GM23338 (cell line): ENCODE results near the gene SNAI1. TPM values are rescaled to one million over a fixed set of nuclear protein-coding genes. Genes with fewer than 3 reads are reported as not detected.

Experiments used
- ATAC-seq: fragments of 200-7000 bp; cut with Tn5 transposase; 3 replicates; pipeline ENCODE4 v1.9.1; 2020
- DNase-seq: peaks from one replicate; pipeline ENCODE4 v3.0.0-alpha.2; 2015; ENCODE audit warnings: low spot score
- H2AFZ ChIP-seq: fragments of 200-600 bp; sonication (generic); 2 replicates; pipeline ENCODE4 v1.8.0; 2016; ENCODE audit warnings: antibody characterized with exemption, mild to moderate bottlenecking, moderate library complexity
- H3F3A ChIP-seq: fragments of 200-600 bp; sonication (generic); replicated peaks from 2 replicates; pipeline ENCODE4 v1.8.0; 2017; ENCODE audit warnings: antibody characterized with exemption, mixed run types, low read depth
- H3K27ac ChIP-seq: fragments of 200-600 bp; sonication (generic); 2 replicates; pipeline ENCODE4 v1.6.1; 2016; ENCODE audit warnings: low read depth
- H3K27me3 ChIP-seq: fragments of 200-600 bp; sonication (generic); 2 replicates; pipeline ENCODE4 v1.8.0; 2016; ENCODE audit warnings: mild to moderate bottlenecking, mixed run types, moderate library complexity; ENCODE audit not compliant: insufficient read depth
- H3K36me3 ChIP-seq: fragments of 200-600 bp; sonication (generic); 2 replicates; pipeline ENCODE4 v1.8.0; 2016; ENCODE audit warnings: mild to moderate bottlenecking; ENCODE audit not compliant: insufficient read depth
- H3K4me1 ChIP-seq: fragments of 200-600 bp; sonication (generic); 2 replicates; pipeline ENCODE4 v1.8.0; 2016; ENCODE audit warnings: mild to moderate bottlenecking, moderate library complexity; ENCODE audit not compliant: insufficient read depth
- H3K4me2 ChIP-seq: fragments of 200-600 bp; sonication (generic); 2 replicates; pipeline ENCODE4 v1.7.1; 2017; ENCODE audit warnings: mixed run types
- H3K4me3 ChIP-seq: fragments of 200-600 bp; sonication (generic); 2 replicates; pipeline ENCODE4 v1.6.1; 2016; ENCODE audit warnings: mixed run types
- H3K79me2 ChIP-seq: fragments of 200-600 bp; sonication (generic); replicated peaks from 2 replicates; pipeline ENCODE4 v1.8.0; 2017; ENCODE audit warnings: mild to moderate bottlenecking; ENCODE audit not compliant: insufficient read depth
- H3K9me2 ChIP-seq: fragments of 200-600 bp; sonication (generic); 2 replicates; pipeline ENCODE4 v1.8.0; 2017; ENCODE audit not compliant: insufficient read depth
- H4K20me1 ChIP-seq: fragments of 200-600 bp; sonication (generic); replicated peaks from 2 replicates; pipeline ENCODE4 v1.8.0; 2017; ENCODE audit warnings: mild to moderate bottlenecking; ENCODE audit not compliant: insufficient read depth
- H3K27ac Mint-ChIP-seq: 2 replicates; pipeline ENCODE4 v1.8.0; 2020; ENCODE audit warnings: inconsistent platforms, mild to moderate bottlenecking, moderate library complexity, mixed read lengths
- H3K27me3 Mint-ChIP-seq: 3 replicates; pipeline ENCODE4 v1.8.0; 2022; ENCODE audit warnings: low read depth, mild to moderate bottlenecking, moderate library complexity, mixed read lengths, inconsistent platforms; ENCODE audit not compliant: insufficient read depth, poor library complexity
- H3K36me3 Mint-ChIP-seq: 3 replicates; pipeline ENCODE4 v1.8.0; 2021; ENCODE audit warnings: low read depth, mild to moderate bottlenecking, inconsistent platforms, moderate library complexity, mixed read lengths
- H3K4me1 Mint-ChIP-seq: 3 replicates; pipeline ENCODE4 v1.8.0; 2020; ENCODE audit warnings: mild to moderate bottlenecking, inconsistent platforms, mixed read lengths
- H3K4me3 Mint-ChIP-seq: 3 replicates; pipeline ENCODE4 v1.8.0; 2021; ENCODE audit warnings: moderate library complexity, mild to moderate bottlenecking, inconsistent platforms, mixed read lengths
- H3K9me3 Mint-ChIP-seq: 3 replicates; pipeline ENCODE4 v1.8.0; 2020; ENCODE audit warnings: moderate library complexity, mild to moderate bottlenecking, inconsistent platforms, mixed read lengths
- CREB1 ChIP-seq: fragments of 250-450 bp; sonication (Bioruptor Pico); IDR thresholded peaks from 2 replicates; pipeline ENCODE4 v1.5.0; 2020; ENCODE audit warnings: low read depth, mild to moderate bottlenecking, moderate library complexity
- EZH2 ChIP-seq: fragments of 200-600 bp; sonication (generic); IDR thresholded peaks from one replicate; pipeline ENCODE4 v1.8.0; 2017; ENCODE audit warnings: antibody characterized with exemption, mild to moderate bottlenecking, low read depth; ENCODE audit not compliant: unreplicated experiment
- POLR2AphosphoS5 ChIP-seq: IDR thresholded peaks from 2 replicates; pipeline ENCODE4 v1.6.1; 2016; ENCODE audit warnings: antibody characterized with exemption, low read depth
- ZNF114 ChIP-seq: fragments of 250-450 bp; sonication (Bioruptor Pico); IDR thresholded peaks from 2 replicates; pipeline ENCODE4 v1.5.0; 2020; ENCODE audit warnings: mild to moderate bottlenecking, moderate library complexity
- polyA plus RNA-seq: library from polyadenylated mRNA; unstranded; fragments of >200 nt; fragmentation: Nextera tagmentation; extraction: Ambion mirVana; gene quantifications from 2 replicates; pipeline ENCODE4 v1.2.1, GENCODE V29; 2016
- total RNA-seq: library from RNA; depleted of rRNA; stranded (reverse); fragments of >200 nt; shearing (Covaris generic); gene quantifications from 2 replicates; pipeline ENCODE4 v1.2.3, GENCODE V29; 2014
- TF ChIP-seq, protein P1 (sequence below), 2 experiments: fragments of 200-600 bp in 1 of 2; sonication (generic) in 1 of 2; conservative IDR thresholded peaks; 2 replicates each; pipeline versions ENCODE4 v1.5.1 to v1.6.1; 2016 to 2017; ENCODE audit warnings: antibody characterized with exemption in 2 of 2, low read depth in 2 of 2, mild to moderate bottlenecking in 2 of 2, moderate library complexity in 1 of 2
- TF ChIP-seq, protein P2 (sequence below): IDR thresholded peaks from one replicate; pipeline ENCODE4 v1.6.1; 2018; ENCODE audit warnings: antibody characterized with exemption; ENCODE audit not compliant: unreplicated experiment
- TF ChIP-seq, protein P3 (sequence below): fragments of 250-450 bp; sonication (Bioruptor Pico); IDR thresholded peaks from 2 replicates; pipeline ENCODE4 v1.5.0; 2020; ENCODE audit warnings: mild to moderate bottlenecking, moderate library complexity
- TF ChIP-seq, protein P4 (sequence below): IDR thresholded peaks from 2 replicates; pipeline ENCODE4 v1.6.1; 2016; ENCODE audit warnings: antibody characterized with exemption

Gene SNAI1
- total and polyA plus RNA-seq, 2 experiments from 2014 or later = 4.2 to 8.4 TPM

DNA sequence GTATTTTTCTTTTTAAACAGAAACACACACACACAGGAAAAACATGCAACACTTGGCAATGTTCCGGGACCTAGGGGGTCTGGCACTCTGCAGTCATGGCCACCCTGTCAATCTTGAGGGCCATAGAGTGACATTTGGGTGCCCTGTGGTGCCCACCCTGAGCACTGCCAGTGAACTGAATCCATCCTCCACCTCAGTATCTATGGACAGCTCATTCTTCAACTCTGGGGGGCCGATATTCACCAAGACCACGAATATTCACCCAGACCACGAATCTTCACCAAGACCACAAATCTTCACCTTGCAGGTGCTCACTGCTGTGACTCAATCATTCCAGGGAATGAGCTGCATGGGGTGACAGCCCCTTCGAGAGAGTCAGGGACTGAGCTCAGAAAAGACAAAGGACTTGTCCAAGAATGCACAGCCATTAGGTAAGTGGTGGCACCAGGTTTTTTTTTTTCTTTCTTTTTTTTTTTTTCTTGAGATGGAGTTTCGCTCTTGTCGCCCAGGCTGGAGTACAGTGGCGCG lies 19.1 kb downstream of the SNAI1 start (continued):
- no peak for TF ChIP-seq CREB1
- TF ChIP-seq, protein P1, sequence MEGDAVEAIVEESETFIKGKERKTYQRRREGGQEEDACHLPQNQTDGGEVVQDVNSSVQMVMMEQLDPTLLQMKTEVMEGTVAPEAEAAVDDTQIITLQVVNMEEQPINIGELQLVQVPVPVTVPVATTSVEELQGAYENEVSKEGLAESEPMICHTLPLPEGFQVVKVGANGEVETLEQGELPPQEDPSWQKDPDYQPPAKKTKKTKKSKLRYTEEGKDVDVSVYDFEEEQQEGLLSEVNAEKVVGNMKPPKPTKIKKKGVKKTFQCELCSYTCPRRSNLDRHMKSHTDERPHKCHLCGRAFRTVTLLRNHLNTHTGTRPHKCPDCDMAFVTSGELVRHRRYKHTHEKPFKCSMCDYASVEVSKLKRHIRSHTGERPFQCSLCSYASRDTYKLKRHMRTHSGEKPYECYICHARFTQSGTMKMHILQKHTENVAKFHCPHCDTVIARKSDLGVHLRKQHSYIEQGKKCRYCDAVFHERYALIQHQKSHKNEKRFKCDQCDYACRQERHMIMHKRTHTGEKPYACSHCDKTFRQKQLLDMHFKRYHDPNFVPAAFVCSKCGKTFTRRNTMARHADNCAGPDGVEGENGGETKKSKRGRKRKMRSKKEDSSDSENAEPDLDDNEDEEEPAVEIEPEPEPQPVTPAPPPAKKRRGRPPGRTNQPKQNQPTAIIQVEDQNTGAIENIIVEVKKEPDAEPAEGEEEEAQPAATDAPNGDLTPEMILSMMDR (conservative IDR thresholded peaks at IDR 0.05; ENCODE audit: low read depth in 2 of 2) = no peak
- TF ChIP-seq, protein P2, sequence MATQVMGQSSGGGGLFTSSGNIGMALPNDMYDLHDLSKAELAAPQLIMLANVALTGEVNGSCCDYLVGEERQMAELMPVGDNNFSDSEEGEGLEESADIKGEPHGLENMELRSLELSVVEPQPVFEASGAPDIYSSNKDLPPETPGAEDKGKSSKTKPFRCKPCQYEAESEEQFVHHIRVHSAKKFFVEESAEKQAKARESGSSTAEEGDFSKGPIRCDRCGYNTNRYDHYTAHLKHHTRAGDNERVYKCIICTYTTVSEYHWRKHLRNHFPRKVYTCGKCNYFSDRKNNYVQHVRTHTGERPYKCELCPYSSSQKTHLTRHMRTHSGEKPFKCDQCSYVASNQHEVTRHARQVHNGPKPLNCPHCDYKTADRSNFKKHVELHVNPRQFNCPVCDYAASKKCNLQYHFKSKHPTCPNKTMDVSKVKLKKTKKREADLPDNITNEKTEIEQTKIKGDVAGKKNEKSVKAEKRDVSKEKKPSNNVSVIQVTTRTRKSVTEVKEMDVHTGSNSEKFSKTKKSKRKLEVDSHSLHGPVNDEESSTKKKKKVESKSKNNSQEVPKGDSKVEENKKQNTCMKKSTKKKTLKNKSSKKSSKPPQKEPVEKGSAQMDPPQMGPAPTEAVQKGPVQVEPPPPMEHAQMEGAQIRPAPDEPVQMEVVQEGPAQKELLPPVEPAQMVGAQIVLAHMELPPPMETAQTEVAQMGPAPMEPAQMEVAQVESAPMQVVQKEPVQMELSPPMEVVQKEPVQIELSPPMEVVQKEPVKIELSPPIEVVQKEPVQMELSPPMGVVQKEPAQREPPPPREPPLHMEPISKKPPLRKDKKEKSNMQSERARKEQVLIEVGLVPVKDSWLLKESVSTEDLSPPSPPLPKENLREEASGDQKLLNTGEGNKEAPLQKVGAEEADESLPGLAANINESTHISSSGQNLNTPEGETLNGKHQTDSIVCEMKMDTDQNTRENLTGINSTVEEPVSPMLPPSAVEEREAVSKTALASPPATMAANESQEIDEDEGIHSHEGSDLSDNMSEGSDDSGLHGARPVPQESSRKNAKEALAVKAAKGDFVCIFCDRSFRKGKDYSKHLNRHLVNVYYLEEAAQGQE = no peak

DNA sequence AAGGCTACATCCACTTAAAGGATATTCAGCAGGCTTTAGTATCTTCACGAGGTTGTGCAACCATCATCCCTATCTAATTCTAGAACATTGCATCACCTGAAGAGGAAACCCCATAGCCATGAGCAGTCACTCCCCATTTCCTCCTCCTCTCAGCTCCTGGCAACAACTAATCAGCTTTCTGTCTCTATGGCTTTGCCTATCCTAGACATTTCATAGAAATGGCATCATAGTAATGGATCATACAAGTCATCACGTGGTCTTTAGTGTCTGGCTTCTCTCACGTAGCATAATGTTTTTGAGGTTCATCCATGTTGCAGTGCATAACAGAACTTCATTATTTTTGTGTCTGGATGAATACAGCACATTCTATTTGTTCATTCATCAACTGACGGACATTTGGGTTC lies 20.5 kb downstream of the SNAI1 start:
- H3K36me3 ChIP-seq = no peaks in the 10 kb centered on the region
- H3F3A ChIP-seq = no peaks in the 10 kb centered on the region
- DNase-seq (no peak), ATAC-seq (no peak)
- no peaks in the 10 kb centered on the region for H3K9me3 Mint-ChIP-seq
- no peaks in the 10 kb centered on the region for H3K79me2 ChIP-seq
- no peaks in the 10 kb centered on the region for H3K4me1 ChIP-seq
- H3K27me3 ChIP-seq = no peaks in the 10 kb centered on the region
- peaks cover 7% of the 10 kb centered on the region; the same call in 2 of the 3 replicates for H3K4me1 Mint-ChIP-seq
- peak overlapping the region; percentile 13; the same call in 1 of the 2 replicates for H2AFZ ChIP-seq
- no peak overlapping the region for H3K27ac Mint-ChIP-seq
- no peak overlapping the region for H3K4me3 Mint-ChIP-seq
- no peaks in the 10 kb centered on the region for H4K20me1 ChIP-seq
- no peak overlapping the region for H3K4me2 ChIP-seq
- H3K9me2 ChIP-seq = no peaks in the 10 kb centered on the region
- no peak overlapping the region for H3K27ac ChIP-seq
- H3K36me3 Mint-ChIP-seq = no peaks in the 10 kb centered on the region
- H3K4me3 ChIP-seq = no peak overlapping the region
- H3K27me3 Mint-ChIP-seq = no peaks in the 10 kb centered on the region
- TF ChIP-seq ZNF114 (CRISPR knock-in tag) (no peak), POLR2AphosphoS5 (no peak), EZH2 (no peak)
- TF ChIP-seq, protein P2 = no peak
- TF ChIP-seq, protein P3, sequence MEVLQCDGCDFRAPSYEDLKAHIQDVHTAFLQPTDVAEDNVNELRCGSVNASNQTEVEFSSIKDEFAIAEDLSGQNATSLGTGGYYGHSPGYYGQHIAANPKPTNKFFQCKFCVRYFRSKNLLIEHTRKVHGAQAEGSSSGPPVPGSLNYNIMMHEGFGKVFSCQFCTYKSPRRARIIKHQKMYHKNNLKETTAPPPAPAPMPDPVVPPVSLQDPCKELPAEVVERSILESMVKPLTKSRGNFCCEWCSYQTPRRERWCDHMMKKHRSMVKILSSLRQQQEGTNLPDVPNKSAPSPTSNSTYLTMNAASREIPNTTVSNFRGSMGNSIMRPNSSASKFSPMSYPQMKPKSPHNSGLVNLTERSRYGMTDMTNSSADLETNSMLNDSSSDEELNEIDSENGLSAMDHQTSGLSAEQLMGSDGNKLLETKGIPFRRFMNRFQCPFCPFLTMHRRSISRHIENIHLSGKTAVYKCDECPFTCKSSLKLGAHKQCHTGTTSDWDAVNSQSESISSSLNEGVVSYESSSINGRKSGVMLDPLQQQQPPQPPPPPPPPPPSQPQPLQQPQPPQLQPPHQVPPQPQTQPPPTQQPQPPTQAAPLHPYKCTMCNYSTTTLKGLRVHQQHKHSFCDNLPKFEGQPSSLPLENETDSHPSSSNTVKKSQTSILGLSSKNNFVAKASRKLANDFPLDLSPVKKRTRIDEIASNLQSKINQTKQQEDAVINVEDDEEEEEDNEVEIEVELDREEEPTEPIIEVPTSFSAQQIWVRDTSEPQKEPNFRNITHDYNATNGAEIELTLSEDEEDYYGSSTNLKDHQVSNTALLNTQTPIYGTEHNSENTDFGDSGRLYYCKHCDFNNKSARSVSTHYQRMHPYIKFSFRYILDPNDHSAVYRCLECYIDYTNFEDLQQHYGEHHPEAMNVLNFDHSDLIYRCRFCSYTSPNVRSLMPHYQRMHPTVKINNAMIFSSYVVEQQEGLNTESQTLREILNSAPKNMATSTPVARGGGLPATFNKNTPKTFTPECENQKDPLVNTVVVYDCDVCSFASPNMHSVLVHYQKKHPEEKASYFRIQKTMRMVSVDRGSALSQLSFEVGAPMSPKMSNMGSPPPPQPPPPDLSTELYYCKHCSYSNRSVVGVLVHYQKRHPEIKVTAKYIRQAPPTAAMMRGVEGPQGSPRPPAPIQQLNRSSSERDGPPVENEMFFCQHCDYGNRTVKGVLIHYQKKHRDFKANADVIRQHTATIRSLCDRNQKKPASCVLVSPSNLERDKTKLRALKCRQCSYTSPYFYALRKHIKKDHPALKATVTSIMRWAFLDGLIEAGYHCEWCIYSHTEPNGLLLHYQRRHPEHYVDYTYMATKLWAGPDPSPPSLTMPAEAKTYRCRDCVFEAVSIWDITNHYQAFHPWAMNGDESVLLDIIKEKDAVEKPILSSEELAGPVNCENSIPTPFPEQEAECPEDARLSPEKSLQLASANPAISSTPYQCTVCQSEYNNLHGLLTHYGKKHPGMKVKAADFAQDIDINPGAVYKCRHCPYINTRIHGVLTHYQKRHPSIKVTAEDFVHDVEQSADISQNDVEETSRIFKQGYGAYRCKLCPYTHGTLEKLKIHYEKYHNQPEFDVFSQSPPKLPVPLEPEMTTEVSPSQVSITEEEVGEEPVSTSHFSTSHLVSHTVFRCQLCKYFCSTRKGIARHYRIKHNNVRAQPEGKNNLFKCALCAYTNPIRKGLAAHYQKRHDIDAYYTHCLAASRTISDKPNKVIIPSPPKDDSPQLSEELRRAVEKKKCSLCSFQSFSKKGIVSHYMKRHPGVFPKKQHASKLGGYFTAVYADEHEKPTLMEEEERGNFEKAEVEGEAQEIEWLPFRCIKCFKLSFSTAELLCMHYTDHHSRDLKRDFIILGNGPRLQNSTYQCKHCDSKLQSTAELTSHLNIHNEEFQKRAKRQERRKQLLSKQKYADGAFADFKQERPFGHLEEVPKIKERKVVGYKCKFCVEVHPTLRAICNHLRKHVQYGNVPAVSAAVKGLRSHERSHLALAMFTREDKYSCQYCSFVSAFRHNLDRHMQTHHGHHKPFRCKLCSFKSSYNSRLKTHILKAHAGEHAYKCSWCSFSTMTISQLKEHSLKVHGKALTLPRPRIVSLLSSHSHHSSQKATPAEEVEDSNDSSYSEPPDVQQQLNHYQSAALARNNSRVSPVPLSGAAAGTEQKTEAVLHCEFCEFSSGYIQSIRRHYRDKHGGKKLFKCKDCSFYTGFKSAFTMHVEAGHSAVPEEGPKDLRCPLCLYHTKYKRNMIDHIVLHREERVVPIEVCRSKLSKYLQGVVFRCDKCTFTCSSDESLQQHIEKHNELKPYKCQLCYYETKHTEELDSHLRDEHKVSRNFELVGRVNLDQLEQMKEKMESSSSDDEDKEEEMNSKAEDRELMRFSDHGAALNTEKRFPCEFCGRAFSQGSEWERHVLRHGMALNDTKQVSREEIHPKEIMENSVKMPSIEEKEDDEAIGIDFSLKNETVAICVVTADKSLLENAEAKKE (CRISPR knock-in tag) = no peak
- TF ChIP-seq, protein P4, sequence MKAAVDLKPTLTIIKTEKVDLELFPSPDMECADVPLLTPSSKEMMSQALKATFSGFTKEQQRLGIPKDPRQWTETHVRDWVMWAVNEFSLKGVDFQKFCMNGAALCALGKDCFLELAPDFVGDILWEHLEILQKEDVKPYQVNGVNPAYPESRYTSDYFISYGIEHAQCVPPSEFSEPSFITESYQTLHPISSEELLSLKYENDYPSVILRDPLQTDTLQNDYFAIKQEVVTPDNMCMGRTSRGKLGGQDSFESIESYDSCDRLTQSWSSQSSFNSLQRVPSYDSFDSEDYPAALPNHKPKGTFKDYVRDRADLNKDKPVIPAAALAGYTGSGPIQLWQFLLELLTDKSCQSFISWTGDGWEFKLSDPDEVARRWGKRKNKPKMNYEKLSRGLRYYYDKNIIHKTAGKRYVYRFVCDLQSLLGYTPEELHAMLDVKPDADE = no peak
